ENCODE measurements around the gene ABCC11.
A peak's percentile ranks its signal among the peaks of the same experiment; 100 is the strongest.

The ABCC11 gene

GRCh38 chr16:48235556-48236136, 11.7 kb downstream of the ABCC11 start:
- intact Hi-C loops (cut with micrococcal nuclease): no loop called here
- Mint-ChIP-seq H3K9me3 (no peaks in the 10 kb centered on the region), H3K36me3 (ENCODE audit: low read depth) (no peaks in the 10 kb centered on the region), H3K27ac (no peak overlapping the region), H3K4me1 (ENCODE audit: low read depth) (peaks cover 8% of the 10 kb centered on the region), H3K27me3 (no peaks in the 10 kb centered on the region), H3K4me3 (no peak overlapping the region)

GRCh38 chr16:48235058-48235555, 12.2 kb downstream of the ABCC11 start:
- Mint-ChIP-seq H3K4me3 (no peak overlapping the region), H3K4me1 (ENCODE audit: low read depth) (peaks cover 8% of the 10 kb centered on the region), H3K36me3 (ENCODE audit: low read depth) (no peaks in the 10 kb centered on the region), H3K27me3 (peaks cover 3% of the 10 kb centered on the region), H3K27ac (no peak overlapping the region), H3K9me3 (no peaks in the 10 kb centered on the region)
- intact Hi-C loops (cut with micrococcal nuclease): no loop called here

DNA sequence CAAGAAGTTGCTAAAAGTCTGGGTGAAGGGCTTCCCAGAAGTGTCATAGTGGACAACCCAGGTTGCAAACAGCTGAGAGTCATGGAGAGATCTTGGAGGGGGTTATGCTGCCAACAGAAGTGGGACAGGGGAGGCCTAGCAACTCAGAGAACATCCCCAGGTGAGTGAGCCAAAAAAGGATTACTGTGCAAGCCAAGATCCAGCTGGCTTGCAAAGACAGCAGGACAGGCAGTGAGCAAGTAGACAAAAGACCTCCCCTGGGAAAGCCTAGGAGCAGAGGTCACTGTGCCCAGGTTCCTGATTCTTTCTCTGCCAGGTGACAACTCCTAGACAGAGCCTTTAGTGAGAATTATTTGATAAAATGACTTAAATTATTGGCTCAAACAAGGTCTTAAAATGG, 12.7 kb downstream of the ABCC11 start:
- intact Hi-C loops (cut with micrococcal nuclease): no loop called here
- Mint-ChIP-seq H3K4me3 (no peak overlapping the region), H3K27ac (no peak overlapping the region), H3K4me1 (ENCODE audit: low read depth) (peaks cover 8% of the 10 kb centered on the region), H3K36me3 (ENCODE audit: low read depth) (no peaks in the 10 kb centered on the region), H3K9me3 (no peaks in the 10 kb centered on the region), H3K27me3 (peaks cover 7% of the 10 kb centered on the region)

GRCh38 chr16:48232493-48233040, 14.8 kb downstream of the ABCC11 start:
- H3K4me1 Mint-ChIP-seq (ENCODE audit: low read depth): peaks cover 8% of the 10 kb centered on the region
- intact Hi-C loops (cut with micrococcal nuclease): loop anchor here (2.0 kb wide), 1 partner anchor 398 kb away; no protein-coding TSS in a partner anchor
- H3K27me3 Mint-ChIP-seq: peaks cover 10% of the 10 kb centered on the region
- no peak overlapping the region for H3K4me3 Mint-ChIP-seq
- no peaks in the 10 kb centered on the region for H3K36me3 Mint-ChIP-seq (ENCODE audit: low read depth)
- H3K27ac Mint-ChIP-seq: no peak overlapping the region
- no peaks in the 10 kb centered on the region for H3K9me3 Mint-ChIP-seq

- Mint-ChIP-seq H3K4me3 (no peak overlapping the region), H3K27ac (peak overlapping the region; percentile 74), H3K36me3 (ENCODE audit: low read depth) (no peaks in the 10 kb centered on the region), H3K4me1 (ENCODE audit: low read depth) (peaks cover 8% of the 10 kb centered on the region), H3K9me3 (no peaks in the 10 kb centered on the region), H3K27me3 (peaks cover 11% of the 10 kb centered on the region)
- intact Hi-C loops (cut with micrococcal nuclease): loop anchor here (2.0 kb wide), 1 partner anchor 399 kb away; no protein-coding TSS in a partner anchor
Observed at GRCh38 chr16:48231727-48232492, 15.4 kb downstream of the ABCC11 start.

DNA sequence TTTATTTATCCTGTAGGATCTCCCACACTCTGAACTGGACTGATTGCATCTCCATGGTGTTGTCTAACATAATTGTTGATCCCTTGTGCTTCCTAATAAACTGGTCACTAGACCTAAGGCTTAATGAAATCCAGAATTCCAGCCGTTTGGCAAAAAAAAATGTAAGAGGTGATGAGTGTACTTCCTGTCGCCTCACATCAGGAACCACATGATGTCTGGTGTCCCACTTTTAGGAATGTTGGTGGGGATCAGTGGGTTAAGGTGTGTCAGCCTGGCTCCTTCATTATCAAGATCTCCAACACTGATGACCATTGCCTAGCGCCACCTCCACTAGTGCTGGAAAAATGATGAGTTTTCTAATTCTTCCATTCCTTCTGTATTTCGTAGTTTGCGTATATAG, 21.9 kb downstream of the ABCC11 start:
- intact Hi-C loops (cut with micrococcal nuclease): no loop called here
- H3K27me3 Mint-ChIP-seq: peaks cover 14% of the 10 kb centered on the region
- H3K36me3 Mint-ChIP-seq (ENCODE audit: low read depth): no peaks in the 10 kb centered on the region
- no peak overlapping the region for H3K4me3 Mint-ChIP-seq
- H3K4me1 Mint-ChIP-seq (ENCODE audit: low read depth): no peaks in the 10 kb centered on the region
- H3K27ac Mint-ChIP-seq: no peak overlapping the region
- H3K9me3 Mint-ChIP-seq: no peaks in the 10 kb centered on the region

GRCh38 chr16:48223490-48223889, 23.8 kb downstream of the ABCC11 start:
- intact Hi-C loops (cut with micrococcal nuclease): no loop called here
- no peaks in the 10 kb centered on the region for H3K9me3 Mint-ChIP-seq
- no peaks in the 10 kb centered on the region for H3K36me3 Mint-ChIP-seq (ENCODE audit: low read depth)
- H3K4me1 Mint-ChIP-seq (ENCODE audit: low read depth): no peaks in the 10 kb centered on the region
- peaks cover 6% of the 10 kb centered on the region for H3K27me3 Mint-ChIP-seq
- H3K4me3 Mint-ChIP-seq: no peak overlapping the region
- H3K27ac Mint-ChIP-seq: no peak overlapping the region

DNA sequence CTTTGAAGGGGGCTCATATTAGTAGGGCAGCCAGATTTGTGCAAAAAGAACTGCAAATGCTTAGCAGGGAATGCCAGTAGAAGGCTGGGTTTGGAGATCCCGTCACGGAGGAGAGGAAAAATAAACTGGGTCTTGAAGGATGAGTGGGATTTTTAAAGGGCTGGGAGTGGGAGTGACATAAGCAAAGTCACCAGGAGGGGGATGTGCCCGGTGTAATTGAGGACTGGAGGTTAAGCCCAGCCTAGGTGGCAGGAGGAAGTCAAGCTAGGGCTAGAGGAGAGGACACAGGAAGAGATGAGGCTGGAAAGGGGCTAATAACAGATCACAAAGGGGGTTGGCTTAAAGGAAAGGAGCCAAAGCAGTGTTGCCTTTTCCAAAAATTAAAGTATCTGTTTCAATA, 26.4 kb downstream of the ABCC11 start:
- H3K27ac Mint-ChIP-seq: no peak overlapping the region

GRCh38 chr16:48218473-48218872, 28.9 kb downstream of the ABCC11 start:
- H3K4me3 Mint-ChIP-seq: no peak overlapping the region
- intact Hi-C loops (cut with micrococcal nuclease): no loop called here
- H3K27ac Mint-ChIP-seq: no peak overlapping the region
- no peaks in the 10 kb centered on the region for H3K27me3 Mint-ChIP-seq
- no peaks in the 10 kb centered on the region for H3K4me1 Mint-ChIP-seq (ENCODE audit: low read depth)
- no peaks in the 10 kb centered on the region for H3K9me3 Mint-ChIP-seq
- no peaks in the 10 kb centered on the region for H3K36me3 Mint-ChIP-seq (ENCODE audit: low read depth)

More for the DNA sequence above, 26.4 kb downstream of the ABCC11 start:
- Mint-ChIP-seq H3K9me3 (no peaks in the 10 kb centered on the region), H3K4me1 (ENCODE audit: low read depth) (no peaks in the 10 kb centered on the region), H3K4me3 (no peak overlapping the region), H3K27me3 (peaks cover 3% of the 10 kb centered on the region), H3K36me3 (ENCODE audit: low read depth) (no peaks in the 10 kb centered on the region)
- intact Hi-C loops (cut with micrococcal nuclease): no loop called here

- Mint-ChIP-seq H3K4me1 (ENCODE audit: low read depth) (no peaks in the 10 kb centered on the region), H3K27me3 (no peaks in the 10 kb centered on the region), H3K36me3 (ENCODE audit: low read depth) (no peaks in the 10 kb centered on the region), H3K27ac (no peak overlapping the region), H3K9me3 (no peaks in the 10 kb centered on the region), H3K4me3 (no peak overlapping the region)
- intact Hi-C loops (cut with micrococcal nuclease): no loop called here
Observed at GRCh38 chr16:48217708-48218107, 29.6 kb downstream of the ABCC11 start.

DNA sequence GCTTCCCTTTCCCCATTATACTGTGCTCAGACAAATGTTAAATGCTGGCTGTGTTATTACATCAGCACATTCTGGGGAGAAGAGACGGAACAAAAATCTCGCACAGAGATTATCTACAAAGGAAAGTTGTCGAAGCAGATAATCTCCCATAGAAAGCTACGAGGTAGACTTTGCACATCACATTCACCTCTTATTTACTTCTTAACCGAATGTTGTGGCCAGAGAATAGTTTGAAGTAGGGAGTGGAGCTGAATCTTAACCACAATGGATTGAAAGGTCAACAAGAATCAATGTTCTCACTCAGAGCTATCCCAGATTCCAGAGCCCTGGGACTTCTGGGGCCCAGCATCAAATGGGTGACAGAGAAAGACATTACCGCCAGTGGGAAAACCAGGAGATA, 31.6 kb downstream of the ABCC11 start:
- H3K36me3 Mint-ChIP-seq (ENCODE audit: low read depth): no peaks in the 10 kb centered on the region
- H3K9me3 Mint-ChIP-seq: no peaks in the 10 kb centered on the region
- intact Hi-C loops (cut with micrococcal nuclease): no loop called here
- no peak overlapping the region for H3K4me3 Mint-ChIP-seq
- no peaks in the 10 kb centered on the region for H3K27me3 Mint-ChIP-seq
- no peak overlapping the region for H3K27ac Mint-ChIP-seq
- H3K4me1 Mint-ChIP-seq (ENCODE audit: low read depth): no peaks in the 10 kb centered on the region

GRCh38 chr16:48212033-48212432, 35.3 kb downstream of the ABCC11 start:
- H3K27me3 Mint-ChIP-seq: peaks cover 9% of the 10 kb centered on the region
- intact Hi-C loops (cut with micrococcal nuclease): no loop called here
- H3K4me1 Mint-ChIP-seq (ENCODE audit: low read depth): no peaks in the 10 kb centered on the region
- H3K9me3 Mint-ChIP-seq: no peaks in the 10 kb centered on the region
- H3K27ac Mint-ChIP-seq: no peak overlapping the region
- H3K4me3 Mint-ChIP-seq: no peak overlapping the region
- no peaks in the 10 kb centered on the region for H3K36me3 Mint-ChIP-seq (ENCODE audit: low read depth)

GRCh38 chr16:48210747-48211146, 36.6 kb downstream of the ABCC11 start:
- Mint-ChIP-seq H3K36me3 (ENCODE audit: low read depth) (no peaks in the 10 kb centered on the region), H3K4me1 (ENCODE audit: low read depth) (no peaks in the 10 kb centered on the region), H3K27ac (no peak overlapping the region), H3K4me3 (no peak overlapping the region), H3K9me3 (no peaks in the 10 kb centered on the region), H3K27me3 (peaks cover 13% of the 10 kb centered on the region)
- intact Hi-C loops (cut with micrococcal nuclease): no loop called here

DNA sequence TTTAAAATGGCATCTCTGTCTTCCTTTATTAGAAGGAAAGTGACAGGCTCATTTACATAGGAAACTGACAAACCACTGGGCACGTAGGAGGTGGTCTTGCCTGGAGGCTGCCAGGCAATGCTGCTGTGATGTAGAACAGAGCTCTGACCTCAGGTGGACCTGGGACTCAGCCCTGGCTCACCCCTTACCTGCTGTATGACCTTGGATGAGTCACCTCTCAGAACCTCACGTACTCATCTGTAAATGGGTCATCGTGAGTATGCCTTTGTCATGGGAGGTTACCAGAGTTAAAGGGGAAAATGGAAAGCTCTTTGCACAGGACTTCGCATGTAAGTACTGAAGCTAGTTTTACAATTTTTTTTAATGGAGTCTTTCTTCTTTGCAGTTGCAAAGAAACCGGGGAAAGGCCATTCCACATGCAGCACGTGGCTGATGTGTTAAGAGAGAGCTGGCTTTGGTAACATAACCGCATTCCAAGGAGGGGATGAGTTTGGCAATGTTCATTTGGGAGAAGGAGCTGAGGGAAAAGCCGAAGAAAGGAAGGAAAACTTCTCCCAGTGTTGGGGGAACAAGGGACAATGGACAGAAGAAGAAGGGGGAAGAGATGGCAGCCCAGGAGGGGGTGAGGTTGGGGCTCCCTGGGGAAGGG, 40.6 kb downstream of the ABCC11 start:
- Mint-ChIP-seq H3K27me3 (peaks cover 14% of the 10 kb centered on the region), H3K27ac (no peak overlapping the region), H3K36me3 (ENCODE audit: low read depth) (no peaks in the 10 kb centered on the region), H3K9me3 (no peaks in the 10 kb centered on the region), H3K4me1 (ENCODE audit: low read depth) (peaks cover 13% of the 10 kb centered on the region), H3K4me3 (no peak overlapping the region)
- intact Hi-C loops (cut with micrococcal nuclease): no loop called here
